ENCODE data around the gene PNCK.

Gene PNCK

DNA sequence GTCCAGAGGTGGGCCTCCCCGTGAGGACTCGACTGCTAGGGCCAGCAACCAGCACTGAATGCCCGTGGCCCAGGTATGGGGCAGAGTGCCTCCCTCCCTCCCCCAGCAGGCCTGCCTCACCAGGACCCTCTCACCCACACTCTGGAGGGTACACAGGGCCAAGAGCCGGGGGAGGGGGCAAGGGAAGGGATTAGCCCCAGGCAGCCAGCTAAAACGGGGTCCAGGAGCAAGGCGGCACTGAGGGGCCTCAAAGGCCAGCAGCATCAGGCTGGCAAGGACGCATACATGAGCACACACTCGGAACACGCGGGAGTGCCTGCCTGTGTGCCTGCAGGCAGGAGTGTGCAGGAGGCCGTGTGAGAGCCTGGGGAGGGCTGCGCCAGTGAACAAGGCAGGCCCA is 44.9 kb downstream of the PNCK start:
- DNase-seq (ENCODE audit: low read depth in 2 of 2): no peak

DNA sequence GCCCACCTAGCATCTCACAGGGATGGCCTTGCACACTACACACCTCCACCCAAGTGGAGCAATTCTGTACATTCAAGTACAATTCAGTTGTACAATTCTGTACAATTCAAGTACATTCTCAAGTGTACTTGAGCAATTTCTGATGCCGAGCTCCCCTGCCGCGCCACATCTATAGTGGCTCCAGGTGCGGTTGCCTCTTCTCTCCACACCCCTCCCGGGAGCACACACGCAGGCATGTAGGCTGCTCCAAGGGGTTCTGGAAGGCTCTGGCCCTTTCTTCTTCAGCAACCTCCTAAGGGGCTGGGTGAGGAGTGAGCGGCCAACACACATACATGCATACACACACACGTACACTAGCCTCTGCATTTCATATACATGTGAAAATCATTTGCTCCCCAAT is 45.5 kb downstream of the PNCK start:
- no peak for DNase-seq (ENCODE audit: low read depth in 2 of 2)

DNA sequence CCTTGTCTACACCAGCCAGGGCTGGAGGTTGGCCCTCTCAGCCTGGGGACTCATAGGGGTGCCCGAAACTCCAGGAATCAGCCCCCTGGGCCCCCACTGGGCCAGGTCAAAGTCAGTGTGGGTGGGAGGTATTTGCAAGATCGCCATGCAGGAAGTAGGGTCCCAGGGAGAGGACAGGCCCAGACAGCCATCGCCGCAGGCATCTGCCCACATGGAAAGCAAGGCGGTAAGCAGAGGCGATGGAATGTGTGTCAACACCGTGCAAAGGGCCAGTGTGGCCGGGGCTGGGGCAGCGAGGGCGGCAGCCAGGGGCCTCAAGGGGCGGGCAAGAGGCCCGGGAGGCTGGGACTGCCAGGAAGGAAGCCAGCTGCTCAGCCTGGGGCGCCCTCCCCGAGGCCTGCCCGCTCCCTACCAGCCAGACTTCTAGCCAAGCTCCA is 45.9 kb downstream of the PNCK start:
- DNase-seq (ENCODE audit: low read depth in 2 of 2): no peak

DNA sequence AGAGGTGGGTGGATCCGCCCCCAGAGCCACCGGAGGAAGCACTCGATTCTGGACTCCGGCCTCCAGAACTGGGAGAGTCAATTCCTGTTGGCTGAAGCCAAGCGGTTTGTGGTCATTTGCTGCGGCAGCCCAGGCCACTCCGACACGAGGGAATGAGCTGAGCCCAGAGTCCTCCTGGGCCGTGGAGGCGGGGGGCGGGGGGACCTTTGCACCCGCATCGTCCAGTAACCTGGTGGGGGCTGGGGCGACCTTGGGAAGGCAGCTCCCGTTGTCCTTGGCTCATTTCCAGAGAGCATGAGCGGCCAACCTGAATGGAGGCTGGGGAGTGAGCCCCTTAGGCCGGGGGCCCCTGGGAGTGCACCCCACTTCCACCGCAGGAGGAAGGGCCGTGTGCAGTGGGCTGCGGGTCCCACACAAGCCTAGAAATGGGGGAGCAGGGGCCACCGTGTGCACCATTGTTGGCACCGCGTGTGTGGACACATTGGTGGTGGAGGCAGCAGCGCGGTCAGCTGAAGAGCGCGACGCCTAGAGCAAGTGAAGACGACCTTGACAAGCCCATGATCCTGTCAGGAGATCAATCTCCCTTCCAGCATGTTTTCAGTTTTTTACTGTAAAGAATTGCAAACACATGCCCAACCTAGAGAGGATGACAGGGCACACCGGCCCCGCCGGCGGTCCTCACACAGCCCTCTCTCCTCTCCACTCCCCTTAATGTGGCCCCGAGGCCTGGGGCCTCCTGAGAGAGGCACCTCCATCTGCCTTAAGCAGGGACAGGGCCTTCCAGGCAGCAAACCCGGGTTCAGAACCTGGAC is 46.5 kb downstream of the PNCK start:
- DNase-seq (ENCODE audit: low read depth in 2 of 2): no peak

DNA sequence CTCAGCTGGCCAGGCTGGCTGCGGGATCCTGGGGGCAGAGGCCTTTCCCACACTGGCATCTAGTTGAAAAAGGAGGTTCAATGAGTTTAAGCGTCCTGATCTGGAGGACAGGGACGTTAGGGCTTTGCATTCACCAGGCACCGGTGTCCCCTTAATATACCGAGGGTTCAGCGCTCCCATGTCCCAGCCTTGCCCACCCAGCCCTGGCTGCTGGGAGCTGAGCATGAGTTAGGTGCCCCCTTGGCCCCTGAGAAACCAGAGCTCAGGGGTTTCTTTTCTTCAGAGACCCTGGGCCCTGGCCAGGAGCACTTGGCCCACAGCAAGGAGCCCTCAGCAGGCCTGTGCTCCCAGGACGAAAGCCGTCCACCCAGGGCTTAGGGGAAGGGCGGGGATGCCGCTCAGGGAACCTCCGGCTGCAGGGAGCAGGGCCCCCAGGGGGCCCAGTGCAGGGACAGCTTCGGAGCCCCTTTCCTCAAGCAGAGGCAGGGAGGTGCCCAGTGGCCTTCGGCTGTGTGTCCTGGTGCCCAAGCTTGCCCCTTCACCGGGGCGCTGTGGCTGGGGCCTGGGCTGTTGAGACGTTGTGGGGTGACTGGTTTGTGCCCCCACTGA is 47.5 kb downstream of the PNCK start:
- no peak for DNase-seq (ENCODE audit: low read depth in 2 of 2)

DNA sequence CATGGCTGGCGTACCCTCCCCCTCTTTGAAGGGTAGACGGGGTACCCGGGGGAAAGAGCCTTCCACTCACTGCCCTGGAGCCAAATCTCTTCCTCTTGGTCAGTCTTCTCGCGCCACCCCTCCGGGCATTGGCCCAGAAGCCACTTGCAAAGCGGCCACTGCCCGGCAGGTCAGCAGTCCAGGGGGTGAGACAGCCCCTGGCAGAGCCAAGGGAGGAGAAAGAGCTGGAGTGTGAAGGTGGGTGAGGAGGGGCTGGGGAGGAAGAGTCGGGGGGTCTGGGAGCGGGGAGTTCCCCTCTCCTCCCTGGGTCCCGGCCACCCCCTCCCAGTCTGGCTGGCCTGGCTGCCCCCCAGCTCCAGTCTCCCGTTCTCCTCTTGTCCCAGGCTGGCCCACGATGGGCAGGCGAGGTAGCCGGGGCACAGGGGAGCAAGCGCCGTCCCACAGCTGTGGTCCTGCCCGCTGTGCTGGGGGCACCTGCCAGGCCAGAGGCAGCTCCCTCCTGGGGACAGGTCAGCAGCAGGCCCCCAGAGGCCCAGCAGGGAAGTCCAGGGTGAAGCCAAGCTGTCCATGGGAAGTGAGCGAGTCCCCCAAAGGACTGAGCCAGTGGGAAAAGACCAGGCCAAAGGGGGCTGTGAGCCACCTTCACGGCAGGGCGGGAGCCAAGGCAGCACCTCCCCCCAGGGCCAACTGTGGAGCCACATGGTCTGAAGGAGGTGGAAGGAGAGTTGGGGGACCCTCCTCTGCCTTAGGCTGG is 48.2 kb downstream of the PNCK start:
- DNase-seq (ENCODE audit: low read depth in 2 of 2): no peak

DNA sequence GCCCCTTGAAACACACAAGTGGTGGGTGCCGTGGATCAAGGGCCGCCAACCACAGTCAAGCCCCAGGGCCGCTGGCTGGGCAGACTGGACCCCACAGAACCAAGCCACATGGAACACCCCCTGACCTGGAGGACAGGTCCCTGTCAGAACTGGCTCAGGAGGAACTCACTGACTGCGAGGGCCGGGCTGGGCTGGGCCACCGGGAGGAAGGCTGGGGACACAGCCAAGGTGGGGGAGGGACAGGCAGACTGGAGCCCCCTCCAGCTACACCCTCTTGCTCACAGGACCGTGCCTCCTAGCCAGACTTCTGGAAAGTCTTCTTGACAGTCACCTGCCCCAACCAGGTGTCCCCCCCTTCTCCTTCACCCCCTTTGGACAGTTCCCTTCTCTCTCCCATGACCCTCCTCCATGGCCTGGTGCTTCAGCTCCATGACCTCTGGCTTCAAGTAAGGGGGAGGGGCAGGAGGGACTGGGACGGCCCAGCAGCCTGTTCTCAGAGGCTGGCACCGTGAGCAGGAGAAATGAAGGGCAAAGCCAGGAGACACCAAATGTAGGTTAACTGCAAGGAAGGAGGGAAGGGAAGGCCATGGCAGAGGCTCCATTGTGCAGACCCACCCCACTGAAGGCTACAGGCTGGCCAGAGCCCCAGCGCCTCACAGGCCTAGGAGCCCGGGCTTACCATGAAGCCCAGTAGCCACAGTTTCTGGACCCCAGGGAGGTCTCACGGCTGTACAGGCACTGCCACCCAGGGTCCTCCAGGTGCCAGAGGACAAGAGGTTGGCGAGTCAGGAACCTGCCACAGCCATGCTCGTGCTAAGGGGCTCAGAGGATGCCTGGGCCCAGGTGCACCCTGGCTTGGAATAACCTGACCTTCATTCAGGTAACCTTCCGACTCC is 49.2 kb downstream of the PNCK start:
- no peak for DNase-seq (ENCODE audit: low read depth in 2 of 2)

DNA sequence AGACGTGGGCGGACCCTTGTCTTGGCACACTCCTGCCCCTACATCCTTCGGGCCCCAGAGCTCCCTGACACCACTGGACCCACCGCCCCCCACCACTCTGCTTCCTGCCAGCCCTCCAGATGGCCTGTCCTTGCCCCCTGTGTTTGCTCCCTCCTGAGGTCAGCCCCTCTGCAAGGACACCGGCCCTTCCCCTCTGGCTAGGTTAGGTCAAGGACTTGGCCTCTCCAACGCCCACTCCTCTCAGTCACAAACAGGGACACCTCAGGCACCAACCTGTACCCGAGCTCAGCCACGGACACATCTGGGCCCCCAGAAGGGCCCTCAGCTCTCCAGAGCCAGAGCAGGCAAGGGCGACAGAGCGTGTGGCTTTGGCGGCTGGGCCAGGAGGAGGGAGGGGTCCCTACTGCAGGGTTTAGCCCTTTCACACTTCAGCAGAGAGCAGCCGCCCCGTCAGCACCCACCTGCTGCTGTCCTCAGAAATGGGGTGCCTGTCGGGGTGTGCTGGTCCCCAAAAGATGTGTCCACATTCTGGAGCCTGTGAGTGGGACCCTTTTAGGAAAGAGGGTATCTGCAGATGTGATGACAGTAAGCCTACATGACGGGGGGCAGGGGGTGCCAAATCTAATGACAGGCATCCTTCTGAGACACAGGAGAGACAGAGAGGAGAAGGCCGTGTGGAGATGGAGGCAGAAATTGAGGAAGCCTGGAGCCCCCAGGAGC is 50.1 kb downstream of the PNCK start:
- no peak for DNase-seq (ENCODE audit: low read depth in 2 of 2)

DNA sequence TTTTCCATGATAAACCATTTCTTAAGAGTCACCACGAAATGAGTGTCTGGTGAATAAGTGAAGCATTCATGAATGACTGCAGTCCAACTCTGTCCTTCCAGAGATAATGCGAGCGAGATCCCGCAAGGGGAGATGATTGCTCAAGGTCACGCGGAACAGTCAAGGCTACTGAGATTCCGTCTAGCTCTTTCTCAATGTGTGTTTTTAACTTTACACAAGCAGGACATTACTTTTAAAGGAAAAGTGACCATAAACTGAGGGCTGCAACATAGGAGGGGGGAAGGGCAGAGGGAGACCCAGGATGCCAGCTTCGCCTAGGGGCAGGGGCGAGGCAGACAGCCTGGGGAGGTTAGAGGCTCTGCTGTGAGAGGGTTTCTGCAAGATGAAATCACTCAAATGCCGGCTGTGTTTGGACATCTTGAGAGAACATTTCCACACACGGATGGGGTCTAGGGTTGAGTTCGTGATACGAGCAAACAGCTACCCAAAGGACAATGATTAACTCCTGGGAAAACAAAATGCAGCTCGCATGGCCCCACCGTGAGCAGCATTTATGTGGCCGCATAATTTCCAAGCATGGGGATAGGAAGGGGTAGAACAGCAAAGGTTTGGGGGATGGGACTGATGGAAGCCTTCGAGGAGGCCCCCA is 50.8 kb downstream of the PNCK start:
- no peak for DNase-seq (ENCODE audit: low read depth in 2 of 2)

DNA sequence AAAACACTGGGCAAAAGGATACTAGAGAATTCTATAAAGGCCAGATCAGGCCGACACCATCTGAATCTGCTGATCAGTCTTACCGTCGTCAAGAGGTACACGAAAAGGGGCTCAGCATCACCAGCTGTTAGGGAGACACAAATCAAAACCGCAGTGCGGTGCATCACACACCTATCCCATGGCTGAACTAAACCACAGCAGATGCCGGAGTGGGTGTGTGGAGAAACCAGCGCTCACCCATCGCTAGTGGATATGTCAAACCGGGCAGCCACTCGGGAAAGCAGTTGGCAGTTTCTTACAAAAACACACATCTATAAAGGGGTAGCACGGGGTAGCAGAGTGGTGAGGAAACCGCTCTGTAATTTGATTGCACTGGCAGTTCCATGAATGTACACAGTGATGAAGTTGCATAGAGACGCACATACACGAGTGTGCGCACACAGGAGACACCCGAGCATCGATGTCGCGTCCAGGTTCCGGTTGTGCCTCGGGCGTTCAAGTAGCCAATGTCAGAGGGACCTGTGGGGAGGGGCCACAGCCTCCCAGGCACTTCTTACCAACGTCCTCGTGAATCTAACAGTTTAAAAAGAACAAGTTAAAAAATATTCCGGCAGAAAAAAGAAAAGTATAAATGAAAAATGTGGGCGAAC is 51.5 kb downstream of the PNCK start:
- no peak for DNase-seq (ENCODE audit: low read depth in 2 of 2)

DNA sequence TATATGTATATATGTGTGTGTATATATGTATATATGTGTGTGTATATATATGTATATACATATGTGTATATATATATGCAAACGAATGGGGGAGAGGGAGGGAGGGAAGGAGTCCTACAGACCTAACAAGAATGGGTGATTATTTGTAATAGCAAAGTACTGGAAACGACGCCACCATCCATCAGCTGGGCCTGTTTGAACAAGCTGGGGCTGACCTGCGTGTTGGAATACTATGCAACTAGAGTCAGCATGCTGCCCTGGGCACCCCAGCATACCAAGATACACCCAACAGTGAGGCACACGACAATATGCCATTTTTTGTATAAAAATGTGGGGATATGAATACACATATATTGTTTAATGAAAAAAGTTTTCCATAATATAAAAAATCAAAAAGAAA is 53.0 kb downstream of the PNCK start:
- DNase-seq (ENCODE audit: low read depth in 2 of 2): no peak
